ENCODE data around the gene CD58.

Gene CD58

DNA sequence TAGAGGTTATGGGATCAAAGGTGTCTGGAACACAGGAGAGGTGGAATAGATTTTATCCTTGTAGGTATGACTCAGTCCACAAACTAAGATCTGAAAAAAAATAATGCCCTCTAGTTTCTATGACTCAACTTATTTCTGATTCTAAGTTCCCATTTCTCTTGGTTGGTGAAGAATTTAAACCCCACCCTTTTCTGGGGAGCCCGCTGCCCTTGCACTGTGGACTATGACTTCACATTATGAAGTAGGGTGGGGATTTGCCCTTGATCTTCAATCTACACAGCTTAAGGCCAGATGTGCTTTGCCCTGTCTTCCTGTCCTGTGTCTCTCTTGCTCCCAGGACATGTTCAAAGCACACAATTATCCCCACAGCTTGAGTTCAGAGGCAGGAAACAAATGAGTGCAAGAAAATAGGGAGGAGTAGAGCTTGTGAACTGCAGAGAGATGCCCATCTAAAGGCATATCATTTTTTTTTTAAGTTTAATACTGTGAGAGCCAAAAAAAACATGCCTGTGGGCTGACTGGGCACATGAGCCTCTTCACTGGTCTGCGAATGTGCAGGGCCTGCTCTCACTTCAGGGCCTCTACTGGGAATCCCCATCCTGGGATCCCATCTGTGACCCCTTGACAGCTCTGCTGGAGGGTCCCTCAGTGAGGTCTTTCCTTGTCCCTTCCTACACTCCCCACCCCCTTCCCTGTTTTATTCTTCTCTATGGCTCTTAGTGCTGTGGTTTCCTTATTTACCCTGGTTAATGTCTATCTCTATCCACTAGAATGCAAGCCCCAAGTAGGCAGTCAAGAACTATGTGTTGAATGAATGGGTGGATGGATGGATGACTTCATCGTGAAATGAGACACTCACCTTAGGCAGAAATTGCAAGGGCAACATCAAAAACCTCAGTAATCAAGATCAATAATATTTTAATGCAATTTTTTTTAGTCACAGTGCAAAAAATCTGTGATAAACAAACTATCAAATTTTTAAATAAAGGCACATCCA is 61.5 kb downstream of the CD58 start:
- TF ChIP-seq POU2F2 (IDR thresholded peaks at IDR 0.05; ENCODE audit: low read depth, low read length) (no peak), SPI1 (IDR thresholded peaks at IDR 0.05; ENCODE audit: low read depth, low read length) (no peak), POLR2AphosphoS5 (IDR thresholded peaks at IDR 0.05; ENCODE audit: low read depth, low read length) (no peak; the same call in 1 of the 2 replicates), TAF1 (IDR thresholded peaks at IDR 0.05; ENCODE audit: low read depth, low read length) (no peak), POLR2A (IDR thresholded peaks at IDR 0.05; ENCODE audit: low read depth, low read length) (no peak), PAX5 (IDR thresholded peaks at IDR 0.05; ENCODE audit: insufficient read depth, low read length, severe bottlenecking) (no peak)
- DNase-seq (ENCODE audit: insufficient read length, low spot score) (no peak), FAIRE-seq (peak; percentile 65)

DNA sequence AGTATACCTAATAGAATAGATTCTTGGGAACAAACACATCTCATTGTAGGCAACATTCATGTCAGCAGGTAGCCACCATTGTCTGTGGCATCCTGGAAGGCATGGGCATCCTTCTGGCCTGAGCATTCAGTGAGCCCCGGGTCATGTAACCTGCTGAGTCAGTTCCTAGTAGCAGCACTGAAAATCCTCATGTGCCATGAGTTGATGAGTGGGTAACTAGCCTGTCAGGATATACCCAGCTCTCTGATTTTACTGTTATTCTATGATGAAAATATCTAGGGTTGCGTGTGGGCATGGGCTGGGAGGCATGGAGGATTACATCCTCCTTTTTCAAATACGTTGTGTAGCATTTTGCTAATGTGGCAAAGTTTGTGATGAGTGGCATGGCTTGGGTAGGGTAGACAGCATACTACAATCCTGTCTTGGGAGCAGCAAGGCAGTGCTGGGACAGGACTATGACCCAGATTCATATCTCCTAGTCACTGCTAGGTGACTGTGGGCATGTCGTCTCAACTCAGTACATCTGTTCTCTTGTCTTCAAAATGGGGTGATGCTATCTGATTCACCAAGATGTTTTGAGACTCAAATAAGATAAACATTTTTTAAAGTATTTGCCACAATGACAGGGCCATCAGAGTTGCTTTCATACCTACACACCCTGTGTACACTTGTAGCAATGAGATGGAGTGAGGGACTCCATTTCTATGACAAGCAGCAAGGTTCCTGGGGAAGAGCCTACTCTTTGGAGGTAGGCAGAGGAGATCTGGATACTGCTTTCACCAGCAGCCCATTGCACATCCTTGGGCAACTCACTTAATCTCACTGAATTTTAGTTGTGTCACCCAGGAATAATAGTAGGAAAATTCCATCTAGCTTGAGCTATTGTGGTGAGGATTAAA is 62.5 kb downstream of the CD58 start:
- FAIRE-seq (peak; percentile 26), DNase-seq (ENCODE audit: insufficient read length, low spot score) (no peak)
- TF ChIP-seq SPI1 (IDR thresholded peaks at IDR 0.05; ENCODE audit: low read depth, low read length), result no peak
- TF ChIP-seq TAF1 (IDR thresholded peaks at IDR 0.05; ENCODE audit: low read depth, low read length), result no peak
- no peak for TF ChIP-seq POLR2A (IDR thresholded peaks at IDR 0.05; ENCODE audit: low read depth, low read length)
- TF ChIP-seq POLR2AphosphoS5 (IDR thresholded peaks at IDR 0.05; ENCODE audit: low read depth, low read length), result no peak
- no peak for TF ChIP-seq POU2F2 (IDR thresholded peaks at IDR 0.05; ENCODE audit: low read depth, low read length)
- TF ChIP-seq PAX5 (IDR thresholded peaks at IDR 0.05; ENCODE audit: insufficient read depth, low read length, severe bottlenecking), result no peak

DNA sequence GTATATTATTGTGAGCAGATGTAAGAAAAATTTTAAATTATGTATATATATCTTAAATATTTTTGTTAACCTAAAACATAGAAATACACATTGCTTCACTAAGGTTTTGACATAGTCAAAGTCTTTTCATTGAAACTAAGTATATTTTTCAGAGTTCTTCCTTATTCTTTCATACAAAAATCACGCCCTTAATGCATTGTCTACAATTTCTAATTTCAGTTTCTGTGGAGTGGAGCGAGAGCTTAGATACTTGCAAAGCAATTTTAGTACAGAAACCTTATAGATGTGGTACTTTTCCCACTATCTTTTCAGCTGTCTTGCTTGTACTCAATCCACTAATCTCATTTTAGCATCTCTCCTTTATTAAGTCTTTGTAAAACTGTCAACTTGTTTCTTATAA is 63.2 kb downstream of the CD58 start:
- TF ChIP-seq SPI1 (IDR thresholded peaks at IDR 0.05; ENCODE audit: low read depth, low read length), result no peak
- no peak for TF ChIP-seq POLR2AphosphoS5 (IDR thresholded peaks at IDR 0.05; ENCODE audit: low read depth, low read length)
- no peak for TF ChIP-seq TAF1 (IDR thresholded peaks at IDR 0.05; ENCODE audit: low read depth, low read length)
- no peak for TF ChIP-seq POU2F2 (IDR thresholded peaks at IDR 0.05; ENCODE audit: low read depth, low read length)
- TF ChIP-seq PAX5 (IDR thresholded peaks at IDR 0.05; ENCODE audit: insufficient read depth, low read length, severe bottlenecking), result no peak
- no peak for TF ChIP-seq POLR2A (IDR thresholded peaks at IDR 0.05; ENCODE audit: low read depth, low read length)
- FAIRE-seq (no peak), DNase-seq (ENCODE audit: insufficient read length, low spot score) (no peak)

DNA sequence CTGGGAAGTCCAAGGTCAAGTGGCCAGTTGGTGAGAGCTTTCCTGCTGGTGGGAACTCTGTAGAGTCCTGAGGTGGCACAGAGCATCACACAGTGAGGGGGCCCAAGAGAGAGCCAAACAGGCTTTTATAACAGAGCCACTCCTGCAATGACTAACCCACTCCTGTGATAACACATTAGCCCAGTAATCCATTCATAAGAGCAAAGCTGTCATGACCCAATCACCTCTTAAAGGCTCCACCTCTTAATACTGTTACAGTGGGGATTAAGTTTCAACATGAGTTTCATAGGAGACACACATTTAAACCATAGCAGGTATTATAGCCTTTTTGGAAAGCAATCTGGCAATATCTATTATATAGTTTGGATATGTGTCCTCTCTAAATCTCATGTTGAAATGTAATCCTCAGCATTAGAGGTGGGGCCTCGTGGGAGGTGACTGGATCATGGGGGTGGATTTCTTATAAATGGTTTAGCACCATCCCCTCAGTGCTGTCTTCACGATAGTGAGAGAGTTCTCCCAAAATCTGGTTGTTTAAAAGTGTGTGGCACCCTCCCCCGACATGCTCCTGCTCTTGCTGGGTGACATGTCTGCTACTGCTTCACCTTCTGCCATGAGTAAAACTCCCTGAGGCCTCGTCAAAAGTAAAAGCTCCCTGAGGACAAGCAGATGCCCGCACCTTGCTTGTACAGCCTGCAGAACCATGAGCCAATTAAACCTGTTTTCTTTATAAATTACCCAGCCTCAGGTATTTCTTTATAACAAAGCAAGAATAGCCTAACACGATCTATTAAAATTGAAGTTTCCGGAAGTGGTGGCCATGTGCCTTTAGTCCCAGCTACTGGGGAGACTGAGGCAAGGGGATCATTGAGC is 64.5 kb downstream of the CD58 start:
- FAIRE-seq (no peak), DNase-seq (ENCODE audit: insufficient read length, low spot score) (no peak)
- TF ChIP-seq PAX5 (IDR thresholded peaks at IDR 0.05; ENCODE audit: insufficient read depth, low read length, severe bottlenecking) (no peak), SPI1 (IDR thresholded peaks at IDR 0.05; ENCODE audit: low read depth, low read length) (no peak)

DNA sequence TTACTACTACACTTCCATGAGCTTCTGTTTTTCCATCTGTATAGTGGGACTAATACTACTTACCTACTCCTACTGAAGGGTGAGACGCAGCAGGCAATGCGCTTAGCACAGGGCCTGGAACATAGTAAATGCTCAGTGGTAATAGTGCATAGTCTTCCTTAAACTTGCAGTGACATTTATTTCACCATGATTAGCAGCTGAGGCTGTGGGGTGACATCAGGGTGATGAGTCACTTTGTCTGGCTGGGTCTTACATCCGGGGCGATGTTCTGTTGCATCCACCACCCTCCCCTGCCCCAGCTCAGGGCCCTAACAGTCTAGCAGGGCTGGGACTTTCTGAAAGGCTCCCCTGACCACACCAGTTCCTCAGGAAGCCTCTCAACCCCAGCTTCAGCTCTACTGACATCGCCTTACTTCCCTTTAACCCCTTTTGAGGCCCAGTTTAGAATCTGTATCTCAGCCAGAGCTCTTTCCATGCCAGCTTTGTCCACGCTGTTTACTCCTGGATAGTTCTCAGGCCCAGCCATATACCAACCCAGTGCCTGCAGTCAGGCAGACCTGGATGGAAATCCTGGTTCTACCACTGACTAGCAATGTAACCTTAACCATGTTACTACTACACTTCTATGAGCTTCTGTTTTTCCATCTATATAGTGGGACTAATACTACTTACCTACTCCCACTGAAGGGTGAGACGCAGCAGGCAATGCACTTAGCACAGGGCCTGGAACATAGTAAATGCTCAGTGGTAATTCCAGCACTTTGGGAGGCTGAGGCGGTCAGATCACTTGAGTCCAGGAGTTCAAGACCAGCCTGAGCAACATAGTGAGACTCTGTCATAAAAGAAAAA is 66.3 kb downstream of the CD58 start:
- FAIRE-seq, result peak; percentile 90
- peak; percentile 71 for TF ChIP-seq SPI1 (IDR thresholded peaks at IDR 0.05; ENCODE audit: low read depth, low read length)
- TF ChIP-seq POLR2AphosphoS5 (IDR thresholded peaks at IDR 0.05; ENCODE audit: low read depth, low read length), result no peak
- DNase-seq (ENCODE audit: insufficient read length, low spot score), result peak; percentile 59

DNA sequence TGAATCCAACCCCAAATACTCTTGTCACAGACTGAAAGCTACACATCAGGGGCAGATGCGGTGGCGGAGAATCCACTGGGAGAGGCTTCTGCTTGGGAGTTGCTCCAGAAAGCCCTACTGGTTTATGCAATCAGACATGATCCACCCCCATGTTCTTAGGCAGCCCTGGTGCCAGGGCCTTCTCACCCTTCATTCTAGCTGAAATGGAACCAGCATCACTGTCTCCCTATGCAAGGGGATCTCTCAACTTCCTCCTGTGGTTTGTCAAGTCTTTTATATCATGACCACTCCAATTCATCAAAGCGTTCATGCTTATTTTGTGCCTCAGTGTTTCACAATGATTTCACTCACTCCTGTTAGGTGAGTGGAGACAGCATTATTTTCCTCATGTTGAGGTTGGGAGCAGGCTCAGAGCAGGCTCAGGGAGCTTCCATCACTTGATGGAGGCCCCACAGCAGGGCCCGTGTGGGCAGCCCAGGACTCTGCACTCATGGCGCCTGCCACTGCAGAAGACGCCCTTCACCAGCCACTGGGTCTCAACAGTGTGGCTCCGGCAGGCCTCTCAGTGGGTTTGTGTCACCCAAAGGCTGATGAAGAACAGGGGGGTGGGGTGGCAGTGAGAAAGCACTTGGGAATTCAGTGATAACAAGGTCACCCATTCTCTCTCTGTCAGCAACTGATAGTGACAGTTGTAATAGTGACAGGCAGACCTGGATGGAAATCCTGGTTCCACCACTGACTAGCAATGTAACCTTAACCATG is 67.1 kb downstream of the CD58 start:
- TF ChIP-seq TAF1 (IDR thresholded peaks at IDR 0.05; ENCODE audit: low read depth, low read length) (no peak), SPI1 (IDR thresholded peaks at IDR 0.05; ENCODE audit: low read depth, low read length) (no peak), PAX5 (IDR thresholded peaks at IDR 0.05; ENCODE audit: insufficient read depth, low read length, severe bottlenecking) (no peak), POU2F2 (IDR thresholded peaks at IDR 0.05; ENCODE audit: low read depth, low read length) (no peak)
- no peak for DNase-seq (ENCODE audit: insufficient read length, low spot score)
- FAIRE-seq, result no peak

DNA sequence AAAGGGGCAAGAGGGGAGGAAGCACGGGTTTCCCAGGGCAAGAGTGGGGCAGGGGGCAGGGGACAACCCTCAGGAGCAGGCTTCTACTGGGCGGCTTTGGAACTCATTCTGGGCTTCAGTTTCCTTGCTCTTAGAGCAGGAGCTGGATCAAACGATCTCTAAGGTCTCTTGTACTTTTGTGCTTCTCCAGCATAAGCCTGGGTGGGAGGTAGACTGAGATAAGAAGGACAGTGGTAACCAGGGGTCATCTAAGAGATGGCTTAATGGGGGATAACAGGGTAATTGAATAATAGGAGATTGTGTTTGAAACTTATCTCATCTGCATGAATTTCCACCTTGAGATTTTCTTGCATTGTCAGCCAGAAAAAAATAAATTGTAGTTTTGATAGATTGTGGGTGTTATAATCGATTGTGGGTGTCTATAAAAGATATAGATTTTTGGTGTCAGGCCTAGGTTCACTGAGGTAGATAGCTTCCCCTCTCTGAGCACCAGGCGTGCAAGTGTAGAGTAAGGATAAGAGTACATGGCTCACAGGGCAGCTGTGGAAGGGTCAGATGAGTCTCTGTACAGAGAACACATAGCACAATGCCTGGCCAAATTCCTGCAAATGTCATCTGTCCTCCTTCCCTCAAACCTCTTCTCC is 68.0 kb downstream of the CD58 start:
- FAIRE-seq, result no peak
- no peak for DNase-seq (ENCODE audit: insufficient read length, low spot score)
- TF ChIP-seq PAX5 (IDR thresholded peaks at IDR 0.05; ENCODE audit: insufficient read depth, low read length, severe bottlenecking) (no peak), POU2F2 (IDR thresholded peaks at IDR 0.05; ENCODE audit: low read depth, low read length) (no peak), TAF1 (IDR thresholded peaks at IDR 0.05; ENCODE audit: low read depth, low read length) (no peak), POLR2A (IDR thresholded peaks at IDR 0.05; ENCODE audit: low read depth, low read length) (no peak), SPI1 (IDR thresholded peaks at IDR 0.05; ENCODE audit: low read depth, low read length) (no peak), POLR2AphosphoS5 (IDR thresholded peaks at IDR 0.05; ENCODE audit: low read depth, low read length) (no peak)
